Regular cardiac myocyte (primary cell): ENCODE data around the gene SYNGR2. TPM values are rescaled to one million over a fixed set of nuclear protein-coding genes. Genes with fewer than 3 reads are reported as not detected.

Experiments
- total RNA-seq: library from RNA; depleted of rRNA; stranded (reverse); fragments of >200 nt; gene quantifications from 2 replicates; pipeline ENCODE4 v1.2.3, GENCODE V29; 2014

The SYNGR2 gene
- 11.3 and 17.8 TPM in 2 replicates for total RNA-seq

DNA sequence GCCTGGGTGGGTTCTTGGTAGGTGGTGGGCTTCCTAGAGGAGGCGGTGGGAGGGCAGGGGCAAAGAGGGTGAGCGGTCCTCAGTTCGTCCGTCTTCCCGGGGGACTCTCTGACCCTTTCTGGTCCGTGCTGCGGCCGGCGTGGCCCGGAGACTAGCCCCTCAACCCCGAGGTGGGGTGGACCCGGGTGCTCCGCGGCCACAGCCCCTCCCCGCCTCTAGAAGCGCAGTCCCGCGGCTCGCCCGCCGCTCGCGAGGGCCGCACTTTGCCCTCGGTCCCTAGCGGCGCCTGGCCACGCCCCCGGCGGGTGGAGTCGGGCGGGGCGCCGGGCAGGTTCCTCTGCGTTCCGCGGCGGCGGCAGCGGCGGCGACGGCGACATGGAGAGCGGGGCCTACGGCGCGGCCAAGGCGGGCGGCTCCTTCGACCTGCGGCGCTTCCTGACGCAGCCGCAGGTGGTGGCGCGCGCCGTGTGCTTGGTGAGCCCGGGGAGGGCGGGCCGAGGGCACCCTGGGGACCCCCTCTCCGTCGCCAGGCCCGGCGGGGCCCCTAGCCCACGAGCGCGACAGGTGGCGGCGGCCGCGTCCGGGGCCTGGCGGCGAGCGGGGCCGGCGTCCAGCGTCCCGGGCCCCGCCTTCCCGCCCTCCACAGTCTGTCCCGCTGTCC is at the start of gene SYNGR2:
Gene SYNGR2, plus strand, starts transcription at position 340 of the 661 bp plus-strand sequence. Its CDS starts 36 bp downstream, at position 376.

DNA sequence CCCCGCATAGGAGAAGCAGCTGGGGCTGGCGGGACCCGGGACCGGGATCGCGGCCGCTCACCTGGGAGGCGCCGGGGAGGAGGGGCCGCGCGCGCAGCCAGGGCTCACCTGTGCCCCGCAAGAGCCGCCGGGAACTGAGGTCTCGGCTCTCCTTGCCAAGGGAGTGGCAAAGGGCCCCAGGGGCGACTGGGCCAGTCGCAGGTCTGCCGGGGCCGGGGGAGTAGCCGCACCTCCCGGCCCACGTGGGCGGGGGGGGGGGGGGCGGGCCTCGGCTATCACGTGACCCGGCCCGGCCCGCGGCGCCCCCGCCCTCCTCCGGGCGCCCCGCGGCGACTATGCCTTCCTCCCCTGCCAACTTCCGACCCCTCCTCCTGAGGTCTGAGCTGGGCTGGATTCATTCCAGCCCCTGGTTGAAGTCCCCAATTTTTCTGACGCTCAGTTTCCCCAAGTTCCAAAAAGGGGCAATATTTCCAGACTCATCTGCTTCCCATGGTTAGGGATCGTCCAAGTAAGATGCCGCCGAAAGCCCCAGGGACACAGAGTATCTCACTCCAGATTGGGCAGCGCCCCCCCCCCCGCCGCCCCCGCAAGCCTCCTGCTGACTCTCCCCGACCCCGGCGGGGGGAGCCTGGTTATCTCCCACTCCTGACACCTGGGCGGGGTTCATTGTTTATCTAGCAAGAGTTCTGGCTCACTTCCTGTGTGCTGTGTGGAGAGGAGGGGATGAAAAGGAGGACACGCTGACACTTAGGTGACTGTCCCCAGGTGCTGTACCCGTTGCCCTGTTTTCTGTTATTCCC is 39.6 kb upstream of the SYNGR2 start, which contains the start of gene TMC6:
Gene TMC6, minus strand, starts transcription at position 205 of the 800 bp plus-strand sequence. CDS start 1,923 bp downstream, outside the sequence.

DNA sequence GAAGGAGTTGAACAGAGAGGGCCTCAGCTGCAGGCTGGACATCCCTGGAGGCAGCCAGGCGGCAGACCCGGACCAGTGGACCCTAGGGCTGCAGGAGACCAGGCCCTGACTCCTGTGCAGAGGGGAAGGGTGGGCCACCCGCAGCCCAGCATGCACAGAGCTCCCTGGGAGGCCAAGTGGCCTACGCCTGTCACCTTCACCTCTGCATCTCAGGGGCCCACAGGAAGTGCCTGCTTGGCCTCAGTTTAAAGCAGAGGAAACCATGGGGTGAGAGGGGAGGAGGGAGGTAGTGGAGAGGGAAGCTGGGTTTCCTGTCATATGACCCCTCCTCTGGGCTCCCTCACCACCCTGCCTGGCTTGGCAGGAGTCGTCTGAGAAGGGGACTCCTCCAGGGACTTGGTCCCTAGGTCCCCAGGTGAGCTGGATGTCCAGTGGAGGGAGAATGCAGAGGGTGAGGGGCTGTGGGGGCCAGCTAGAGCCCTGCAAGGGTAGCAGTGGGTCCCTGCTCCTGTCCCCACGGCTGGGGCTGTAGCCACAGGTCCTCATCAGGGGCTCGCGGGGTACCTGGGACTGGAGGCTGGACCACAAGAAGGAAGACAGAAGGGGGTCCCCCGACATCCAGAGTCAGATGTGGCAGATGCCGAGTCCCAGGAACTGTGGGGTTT is 37.8 kb upstream of the SYNGR2 start, which contains the start of gene TMC8:
Gene TMC8, plus strand, starts transcription at position 335 of the 665 bp plus-strand sequence. CDS start 818 bp downstream, outside the sequence.

DNA sequence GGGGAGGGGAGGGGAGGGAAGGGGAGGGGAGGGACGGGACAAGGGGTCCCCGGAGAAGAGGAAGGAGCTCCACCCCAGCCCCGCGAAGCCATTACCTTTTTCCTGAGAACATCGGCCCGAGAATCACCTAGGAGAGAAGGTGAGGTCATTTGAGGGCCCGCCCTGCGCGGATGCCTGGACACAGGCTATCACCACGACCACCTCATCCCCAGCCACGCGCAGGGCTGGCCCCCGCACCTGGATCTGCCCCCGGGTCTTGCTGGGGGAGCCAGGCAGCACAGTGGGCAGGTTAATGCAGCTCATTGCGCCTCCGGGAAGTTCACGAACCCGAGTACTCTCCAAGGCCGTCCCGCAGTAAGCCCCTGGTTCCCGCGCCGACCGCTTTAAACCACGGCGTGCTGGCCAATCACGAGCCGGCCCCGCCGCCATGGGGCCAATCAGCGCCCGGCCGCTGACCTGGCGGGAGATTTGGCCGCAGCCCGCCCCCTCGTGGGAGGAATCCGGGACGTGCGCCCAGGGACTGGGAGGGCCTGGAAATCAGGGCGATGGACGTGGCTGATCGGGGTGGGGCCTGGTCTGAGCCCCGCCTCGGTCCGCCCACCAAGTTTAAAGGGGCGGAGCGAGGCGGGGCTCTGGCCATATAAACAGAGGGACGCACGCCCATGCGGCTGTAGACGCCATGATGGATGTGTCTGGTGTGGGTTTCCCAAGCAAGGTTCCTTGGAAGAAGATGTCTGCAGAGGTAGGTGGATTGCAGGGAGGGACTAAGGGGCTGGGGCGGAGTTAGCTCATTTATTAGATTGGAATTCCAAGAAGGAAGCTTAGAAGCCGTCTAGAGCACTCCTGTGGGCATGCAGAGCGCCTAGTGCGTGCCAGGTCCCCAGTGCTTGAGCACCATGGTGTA is 18.6 kb downstream of the SYNGR2 start, which contains the start of the genes AFMID and TK1:
Gene AFMID, plus strand, starts transcription at position 671 of the 904 bp plus-strand sequence. Its CDS starts 9 bp downstream, at position 680.
Gene TK1, minus strand, starts transcription at position 361 of the 904 bp plus-strand sequence. Its CDS starts 58 bp downstream, at position 303.

GRCh38 chr17:78214016-78214705 is 45.8 kb downstream of the SYNGR2 start, which contains the start of gene BIRC5:
TSS of gene BIRC5 (plus strand) at chr17:78214253. CDS start at chr17:78214317, 64 bp downstream.

Other genes starting within 250 kb of the SYNGR2 start
- 2.5 and 4.2 TPM in 2 replicates for gene TNRC6C, start 209.9 kb upstream of the SYNGR2 start, total RNA-seq
- 7.6 and 16.1 TPM in 2 replicates for gene TMC6, start 39.8 kb upstream of the SYNGR2 start, total RNA-seq
- under 0.01 TPM in 1 of 2 replicates, not detected in the other for gene TMC8, start 37.8 kb upstream of the SYNGR2 start, total RNA-seq
- not detected in 2 replicates for gene C17orf99, start 22.2 kb upstream of the SYNGR2 start, total RNA-seq
- 18.6 and 198 TPM in 2 replicates for gene TK1, start 18.5 kb downstream of the SYNGR2 start, total RNA-seq
- 55.2 and 60.4 TPM in 2 replicates for gene AFMID, start 18.8 kb downstream of the SYNGR2 start, total RNA-seq
- gene BIRC5, start 45.7 kb downstream of the SYNGR2 start, total RNA-seq, result 9.0 and 87.8 TPM in 2 replicates
- not detected in 2 replicates for gene TMEM235, start 63.0 kb downstream of the SYNGR2 start, total RNA-seq
- 33.0 and 59.4 TPM in 2 replicates for gene SOCS3, start 191.5 kb downstream of the SYNGR2 start, total RNA-seq
- 20.3 and 36.9 TPM in 2 replicates for gene PGS1, start 210.1 kb downstream of the SYNGR2 start, total RNA-seq